Muscle of back (tissue), 10 donors: ENCODE measurements around the gene ZRANB3. TPM values are rescaled to one million over a fixed set of nuclear protein-coding genes. Genes with fewer than 3 reads are reported as not detected.

Source experiments
- polyA plus RNA-seq, 10 donors: library from polyadenylated mRNA; unstranded; fragments of 120-200 nt; gene quantifications; one replicate each; pipeline ENCODE4 v1.2.1, GENCODE V29; 2013; ENCODE audit not compliant: insufficient read length in 10 of 10

Gene ZRANB3
- polyA plus RNA-seq, 10 donors, result 4.9 to 9.5 (median 6.4) TPM

Other genes with a start within 250 kb of the ZRANB3 start
- gene R3HDM1, start 266 bp upstream of the ZRANB3 start, polyA plus RNA-seq, result 10 to 100 TPM; 18.4 to 33.8 (median 25.6) TPM
- gene UBXN4, start 210.6 kb upstream of the ZRANB3 start, polyA plus RNA-seq, result 10 to 100 TPM; 66.9 to 94.0 (median 79.6) TPM